ENCODE results near the gene TMEM94.

Gene TMEM94

DNA sequence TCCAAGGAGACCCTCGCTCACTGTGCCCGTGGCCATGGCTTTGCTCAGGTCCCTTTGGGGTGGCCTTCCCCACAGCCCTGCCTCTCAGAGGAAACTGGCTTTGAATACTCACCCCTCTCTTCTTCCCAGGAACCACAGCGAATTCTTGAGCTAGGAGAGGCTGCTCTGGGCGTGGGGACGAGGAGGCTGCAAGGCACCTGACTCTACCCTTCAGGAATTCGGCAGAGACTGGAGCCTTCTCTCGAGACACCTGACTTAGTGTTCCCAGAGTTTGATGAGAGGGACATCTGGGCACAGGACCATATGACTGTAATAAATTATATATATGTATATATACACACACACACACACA lies 75.3 kb downstream of the TMEM94 start:
- no peak for DNase-seq

GRCh38 chr17:75535119-75535537 lies 78.7 kb downstream of the TMEM94 start:
- peak; percentile 72 for DNase-seq

GRCh38 chr17:75535871-75536270 lies 79.4 kb downstream of the TMEM94 start:
- DNase-seq: no peak

GRCh38 chr17:75536366-75536765 lies 79.9 kb downstream of the TMEM94 start:
- DNase-seq: no peak

DNA sequence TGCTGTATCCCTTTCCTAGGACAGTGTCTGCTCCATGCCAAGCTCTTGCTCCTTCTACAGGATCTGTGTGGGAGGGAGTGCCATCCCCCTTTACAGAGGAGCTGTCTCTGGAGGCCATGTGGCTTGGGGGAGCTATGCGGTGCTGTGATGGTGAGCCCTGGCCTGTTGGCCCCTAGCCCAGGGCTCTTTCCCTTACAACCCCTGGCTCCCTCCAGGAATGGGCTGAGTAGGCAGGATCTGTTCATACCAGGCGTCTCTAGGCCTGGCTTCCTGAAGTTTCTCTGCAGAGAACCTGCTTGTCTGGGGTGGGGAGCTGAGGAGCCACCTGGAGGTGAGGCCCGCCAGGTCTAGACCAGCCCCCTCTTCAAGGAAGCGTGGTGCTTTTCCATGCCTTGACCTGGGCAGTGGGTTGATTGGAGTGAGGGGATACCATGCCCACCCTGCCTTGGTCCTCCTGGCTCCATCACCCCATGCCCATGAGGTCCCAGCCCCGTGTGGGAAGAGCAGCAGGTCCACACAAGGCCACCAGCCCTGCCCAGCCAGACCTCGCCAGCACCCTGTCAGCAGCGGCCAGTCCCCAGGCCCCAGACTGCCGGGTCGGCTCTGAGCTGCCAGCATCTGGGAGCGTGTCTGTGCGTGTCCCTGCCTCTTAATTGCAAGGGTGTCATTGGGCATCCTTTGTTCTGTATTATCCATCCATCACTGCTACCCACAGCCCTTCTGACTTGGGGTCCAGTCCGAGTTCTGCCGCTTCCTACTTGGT lies 83.7 kb downstream of the TMEM94 start:
- DNase-seq: no peak

GRCh38 chr17:75540923-75541503 lies 84.6 kb downstream of the TMEM94 start:
- DNase-seq: no peak

- no peak for DNase-seq
These were observed 85.8 kb downstream of the TMEM94 start for GRCh38 chr17:75542229-75542628.

GRCh38 chr17:75542728-75543336 lies 86.4 kb downstream of the TMEM94 start:
- DNase-seq: no peak

GRCh38 chr17:75544250-75544649 lies 87.8 kb downstream of the TMEM94 start:
- no peak for DNase-seq

GRCh38 chr17:75546181-75546580 lies 89.7 kb downstream of the TMEM94 start:
- no peak for DNase-seq

DNA sequence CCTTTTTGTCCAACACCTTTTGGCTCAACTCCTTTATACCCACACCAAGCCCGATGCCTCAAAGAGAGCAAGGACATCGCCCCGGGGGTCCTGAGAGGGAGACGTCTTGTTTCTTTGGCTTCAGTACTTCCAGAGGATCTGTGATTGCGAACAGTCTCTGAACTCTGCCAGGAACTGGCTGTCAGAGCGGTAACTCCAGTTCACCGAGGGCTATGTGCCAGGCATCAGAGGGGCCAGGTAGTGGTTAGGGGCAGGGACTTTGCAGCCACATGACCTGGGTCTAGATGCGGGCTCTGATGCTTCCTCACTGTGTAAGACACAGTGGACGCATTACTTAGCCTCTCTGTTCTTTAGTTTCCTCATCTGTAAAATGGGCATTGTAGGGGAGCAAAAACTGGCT lies 90.7 kb downstream of the TMEM94 start:
- DNase-seq: no peak

DNA sequence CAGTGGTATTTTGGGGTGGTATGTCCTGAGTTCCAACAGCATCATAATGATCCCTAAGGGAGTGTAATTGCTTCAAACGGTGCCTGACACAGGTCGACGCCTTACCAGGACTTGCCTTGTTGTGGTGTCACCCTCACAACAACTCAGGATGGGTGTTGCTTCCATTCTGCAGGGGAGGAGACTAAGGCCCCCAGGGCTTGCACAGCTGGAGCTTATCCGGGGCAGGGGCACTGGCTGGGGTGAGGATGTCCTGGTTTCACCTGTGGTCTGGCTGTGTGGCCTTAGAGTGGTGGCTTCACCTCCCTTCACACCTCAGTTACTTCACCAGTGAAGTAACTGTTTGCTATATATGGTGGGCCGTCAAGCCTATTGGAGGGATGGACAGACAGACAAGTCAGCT lies 92.4 kb downstream of the TMEM94 start:
- DNase-seq: no peak

All from CD4-positive, alpha-beta T cell treated with Interleukin-17A for 4 hours (primary cell).